Measurements from ENCODE around the gene PPCDC. TPM values are rescaled to one million over a fixed set of nuclear protein-coding genes. Genes with fewer than 3 reads are reported as not detected.

The PPCDC gene
- total and polyA plus RNA-seq, 10 of the 15 experiments (the other 5 are each of a cell fraction or from before 2014, with no cell fraction given) = 32.5 to 135 (median 55.0) TPM

DNA sequence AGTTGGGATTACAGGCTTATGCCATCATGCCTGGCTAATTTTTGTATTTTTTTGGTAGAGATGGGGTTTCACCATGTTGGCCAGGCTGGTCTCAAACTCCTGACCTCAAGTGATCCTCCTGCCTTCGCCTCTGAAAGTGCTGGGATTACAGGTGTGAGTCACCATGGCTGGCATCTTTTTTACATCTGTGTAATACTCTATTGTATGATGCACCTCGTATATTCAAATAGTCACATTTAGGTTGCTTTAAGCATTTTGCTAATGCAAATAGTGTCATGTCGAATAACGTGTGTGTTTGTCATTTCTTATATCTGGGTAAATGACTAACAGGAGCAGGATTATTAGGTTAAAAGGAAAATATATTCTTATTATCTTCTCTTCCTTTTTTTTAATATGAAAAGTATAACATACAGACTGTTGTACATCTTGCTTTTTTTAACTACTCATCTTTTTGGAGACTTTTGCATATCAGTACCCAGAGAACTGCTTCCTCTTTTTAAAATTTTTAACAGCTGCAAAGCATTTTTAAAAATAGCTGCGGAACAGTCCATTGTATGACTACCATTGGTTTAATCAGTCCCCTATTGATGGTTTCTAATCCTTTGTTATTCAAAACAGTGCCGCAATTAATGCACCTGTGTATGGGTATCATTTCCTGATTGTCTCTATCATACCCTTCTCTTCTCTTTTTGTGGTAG, 14.6 kb upstream of the PPCDC start (continued):
- TF ChIP-seq, protein P1, sequence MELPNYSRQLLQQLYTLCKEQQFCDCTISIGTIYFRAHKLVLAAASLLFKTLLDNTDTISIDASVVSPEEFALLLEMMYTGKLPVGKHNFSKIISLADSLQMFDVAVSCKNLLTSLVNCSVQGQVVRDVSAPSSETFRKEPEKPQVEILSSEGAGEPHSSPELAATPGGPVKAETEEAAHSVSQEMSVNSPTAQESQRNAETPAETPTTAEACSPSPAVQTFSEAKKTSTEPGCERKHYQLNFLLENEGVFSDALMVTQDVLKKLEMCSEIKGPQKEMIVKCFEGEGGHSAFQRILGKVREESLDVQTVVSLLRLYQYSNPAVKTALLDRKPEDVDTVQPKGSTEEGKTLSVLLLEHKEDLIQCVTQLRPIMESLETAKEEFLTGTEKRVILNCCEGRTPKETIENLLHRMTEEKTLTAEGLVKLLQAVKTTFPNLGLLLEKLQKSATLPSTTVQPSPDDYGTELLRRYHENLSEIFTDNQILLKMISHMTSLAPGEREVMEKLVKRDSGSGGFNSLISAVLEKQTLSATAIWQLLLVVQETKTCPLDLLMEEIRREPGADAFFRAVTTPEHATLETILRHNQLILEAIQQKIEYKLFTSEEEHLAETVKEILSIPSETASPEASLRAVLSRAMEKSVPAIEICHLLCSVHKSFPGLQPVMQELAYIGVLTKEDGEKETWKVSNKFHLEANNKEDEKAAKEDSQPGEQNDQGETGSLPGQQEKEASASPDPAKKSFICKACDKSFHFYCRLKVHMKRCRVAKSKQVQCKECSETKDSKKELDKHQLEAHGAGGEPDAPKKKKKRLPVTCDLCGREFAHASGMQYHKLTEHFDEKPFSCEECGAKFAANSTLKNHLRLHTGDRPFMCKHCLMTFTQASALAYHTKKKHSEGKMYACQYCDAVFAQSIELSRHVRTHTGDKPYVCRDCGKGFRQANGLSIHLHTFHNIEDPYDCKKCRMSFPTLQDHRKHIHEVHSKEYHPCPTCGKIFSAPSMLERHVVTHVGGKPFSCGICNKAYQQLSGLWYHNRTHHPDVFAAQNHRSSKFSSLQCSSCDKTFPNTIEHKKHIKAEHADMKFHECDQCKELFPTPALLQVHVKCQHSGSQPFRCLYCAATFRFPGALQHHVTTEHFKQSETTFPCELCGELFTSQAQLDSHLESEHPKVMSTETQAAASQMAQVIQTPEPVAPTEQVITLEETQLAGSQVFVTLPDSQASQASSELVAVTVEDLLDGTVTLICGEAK (IDR thresholded peaks at IDR 0.05; ENCODE audit: borderline replicate concordance) = no peak
- no peak; the same call in 1 of the 2 replicates for TF ChIP-seq FOXK2 (IDR thresholded peaks at IDR 0.05)
- no peak for TF ChIP-seq CREB1 (IDR thresholded peaks at IDR 0.05; ENCODE audit: low read depth)
- TF ChIP-seq, protein P2, sequence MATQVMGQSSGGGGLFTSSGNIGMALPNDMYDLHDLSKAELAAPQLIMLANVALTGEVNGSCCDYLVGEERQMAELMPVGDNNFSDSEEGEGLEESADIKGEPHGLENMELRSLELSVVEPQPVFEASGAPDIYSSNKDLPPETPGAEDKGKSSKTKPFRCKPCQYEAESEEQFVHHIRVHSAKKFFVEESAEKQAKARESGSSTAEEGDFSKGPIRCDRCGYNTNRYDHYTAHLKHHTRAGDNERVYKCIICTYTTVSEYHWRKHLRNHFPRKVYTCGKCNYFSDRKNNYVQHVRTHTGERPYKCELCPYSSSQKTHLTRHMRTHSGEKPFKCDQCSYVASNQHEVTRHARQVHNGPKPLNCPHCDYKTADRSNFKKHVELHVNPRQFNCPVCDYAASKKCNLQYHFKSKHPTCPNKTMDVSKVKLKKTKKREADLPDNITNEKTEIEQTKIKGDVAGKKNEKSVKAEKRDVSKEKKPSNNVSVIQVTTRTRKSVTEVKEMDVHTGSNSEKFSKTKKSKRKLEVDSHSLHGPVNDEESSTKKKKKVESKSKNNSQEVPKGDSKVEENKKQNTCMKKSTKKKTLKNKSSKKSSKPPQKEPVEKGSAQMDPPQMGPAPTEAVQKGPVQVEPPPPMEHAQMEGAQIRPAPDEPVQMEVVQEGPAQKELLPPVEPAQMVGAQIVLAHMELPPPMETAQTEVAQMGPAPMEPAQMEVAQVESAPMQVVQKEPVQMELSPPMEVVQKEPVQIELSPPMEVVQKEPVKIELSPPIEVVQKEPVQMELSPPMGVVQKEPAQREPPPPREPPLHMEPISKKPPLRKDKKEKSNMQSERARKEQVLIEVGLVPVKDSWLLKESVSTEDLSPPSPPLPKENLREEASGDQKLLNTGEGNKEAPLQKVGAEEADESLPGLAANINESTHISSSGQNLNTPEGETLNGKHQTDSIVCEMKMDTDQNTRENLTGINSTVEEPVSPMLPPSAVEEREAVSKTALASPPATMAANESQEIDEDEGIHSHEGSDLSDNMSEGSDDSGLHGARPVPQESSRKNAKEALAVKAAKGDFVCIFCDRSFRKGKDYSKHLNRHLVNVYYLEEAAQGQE (IDR thresholded peaks at IDR 0.05; ENCODE audit: low read depth, low read length) = no peak
- TF ChIP-seq POU2F2 (IDR thresholded peaks at IDR 0.05; ENCODE audit: borderline replicate concordance, low read depth, low read length) = peak; percentile 37; the same call in 1 of the 3 replicates
- TF ChIP-seq POLR2A (IDR thresholded peaks at IDR 0.05; ENCODE audit: low read depth, low read length) = no peak
- TF ChIP-seq WRNIP1 (IDR thresholded peaks at IDR 0.05; ENCODE audit: borderline replicate concordance, low read depth, low read length) = no peak
- TF ChIP-seq CBFB (IDR thresholded peaks at IDR 0.05; ENCODE audit: low read depth) = no peak
- TF ChIP-seq, protein P3, sequence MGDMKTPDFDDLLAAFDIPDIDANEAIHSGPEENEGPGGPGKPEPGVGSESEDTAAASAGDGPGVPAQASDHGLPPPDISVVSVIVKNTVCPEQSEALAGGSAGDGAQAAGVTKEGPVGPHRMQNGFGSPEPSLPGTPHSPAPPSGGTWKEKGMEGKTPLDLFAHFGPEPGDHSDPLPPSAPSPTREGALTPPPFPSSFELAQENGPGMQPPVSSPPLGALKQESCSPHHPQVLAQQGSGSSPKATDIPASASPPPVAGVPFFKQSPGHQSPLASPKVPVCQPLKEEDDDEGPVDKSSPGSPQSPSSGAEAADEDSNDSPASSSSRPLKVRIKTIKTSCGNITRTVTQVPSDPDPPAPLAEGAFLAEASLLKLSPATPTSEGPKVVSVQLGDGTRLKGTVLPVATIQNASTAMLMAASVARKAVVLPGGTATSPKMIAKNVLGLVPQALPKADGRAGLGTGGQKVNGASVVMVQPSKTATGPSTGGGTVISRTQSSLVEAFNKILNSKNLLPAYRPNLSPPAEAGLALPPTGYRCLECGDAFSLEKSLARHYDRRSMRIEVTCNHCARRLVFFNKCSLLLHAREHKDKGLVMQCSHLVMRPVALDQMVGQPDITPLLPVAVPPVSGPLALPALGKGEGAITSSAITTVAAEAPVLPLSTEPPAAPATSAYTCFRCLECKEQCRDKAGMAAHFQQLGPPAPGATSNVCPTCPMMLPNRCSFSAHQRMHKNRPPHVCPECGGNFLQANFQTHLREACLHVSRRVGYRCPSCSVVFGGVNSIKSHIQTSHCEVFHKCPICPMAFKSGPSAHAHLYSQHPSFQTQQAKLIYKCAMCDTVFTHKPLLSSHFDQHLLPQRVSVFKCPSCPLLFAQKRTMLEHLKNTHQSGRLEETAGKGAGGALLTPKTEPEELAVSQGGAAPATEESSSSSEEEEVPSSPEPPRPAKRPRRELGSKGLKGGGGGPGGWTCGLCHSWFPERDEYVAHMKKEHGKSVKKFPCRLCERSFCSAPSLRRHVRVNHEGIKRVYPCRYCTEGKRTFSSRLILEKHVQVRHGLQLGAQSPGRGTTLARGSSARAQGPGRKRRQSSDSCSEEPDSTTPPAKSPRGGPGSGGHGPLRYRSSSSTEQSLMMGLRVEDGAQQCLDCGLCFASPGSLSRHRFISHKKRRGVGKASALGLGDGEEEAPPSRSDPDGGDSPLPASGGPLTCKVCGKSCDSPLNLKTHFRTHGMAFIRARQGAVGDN (IDR thresholded peaks at IDR 0.05) = no peak
- TF ChIP-seq ZSCAN29 (IDR thresholded peaks at IDR 0.05) = no peak
- no peak for TF ChIP-seq ETV6 (conservative IDR thresholded peaks at IDR 0.05 in 1 of 2, IDR thresholded peaks at IDR 0.05 in 1 of 2; ENCODE audit: borderline replicate concordance in 1 of 2, low read depth in 1 of 2)
- no peak for TF ChIP-seq SIN3A (IDR thresholded peaks at IDR 0.05; ENCODE audit: low read depth, low read length)
- TF ChIP-seq PAX5 (IDR thresholded peaks at IDR 0.05; ENCODE audit: borderline replicate concordance, low read depth, low read length) = peak; percentile 46; the same call in 1 of the 2 replicates
- TF ChIP-seq RBBP5 (conservative IDR thresholded peaks at IDR 0.05) = no peak
- TF ChIP-seq EED (IDR thresholded peaks at IDR 0.05; ENCODE audit: low read depth) = peak; percentile 6; the same call in 1 of the 2 replicates
- TF ChIP-seq TARDBP (IDR thresholded peaks at IDR 0.05; ENCODE audit: borderline replicate concordance) = no peak; the same call in 1 of the 2 replicates
- no peak for TF ChIP-seq NR2F1 (conservative IDR thresholded peaks at IDR 0.05)
- TF ChIP-seq TCF3 (IDR thresholded peaks at IDR 0.05; ENCODE audit: borderline replicate concordance, insufficient read depth, low read depth, low read length) = peak; percentile 66; the same call in 1 of the 2 replicates
- TF ChIP-seq PAX8 (IDR thresholded peaks at IDR 0.05) = no peak
- no peak for TF ChIP-seq RB1 (IDR thresholded peaks at IDR 0.05; ENCODE audit: borderline replicate concordance)

All from GM12878 (cell line).